ENCODE results near the gene UBAC2.

The UBAC2 gene

DNA sequence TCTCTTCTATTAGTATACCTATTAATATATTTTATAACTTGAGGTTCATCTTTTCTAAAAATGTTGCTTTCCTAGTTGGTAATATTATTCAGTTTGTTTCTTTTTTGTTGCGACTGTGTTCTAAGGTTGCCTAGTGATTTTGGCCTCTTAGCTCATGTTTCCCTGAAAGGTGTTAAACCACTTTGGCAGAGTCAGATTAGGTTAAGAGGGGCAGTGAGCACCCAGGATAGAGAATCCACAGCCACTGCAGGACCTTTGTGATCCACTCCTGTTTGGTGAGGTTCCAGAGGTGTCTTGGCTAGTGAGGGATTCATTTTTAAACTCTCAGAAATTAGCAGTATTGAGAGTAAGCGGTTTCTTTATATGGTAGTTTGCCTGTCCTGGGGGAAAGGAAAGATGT is 72.5 kb downstream of the UBAC2 start:
- H3K27ac ChIP-seq, result no peak overlapping the region
- TF ChIP-seq ZFX (IDR thresholded peaks at IDR 0.05; ENCODE audit: borderline replicate concordance), result no peak
- TF ChIP-seq, protein P1, sequence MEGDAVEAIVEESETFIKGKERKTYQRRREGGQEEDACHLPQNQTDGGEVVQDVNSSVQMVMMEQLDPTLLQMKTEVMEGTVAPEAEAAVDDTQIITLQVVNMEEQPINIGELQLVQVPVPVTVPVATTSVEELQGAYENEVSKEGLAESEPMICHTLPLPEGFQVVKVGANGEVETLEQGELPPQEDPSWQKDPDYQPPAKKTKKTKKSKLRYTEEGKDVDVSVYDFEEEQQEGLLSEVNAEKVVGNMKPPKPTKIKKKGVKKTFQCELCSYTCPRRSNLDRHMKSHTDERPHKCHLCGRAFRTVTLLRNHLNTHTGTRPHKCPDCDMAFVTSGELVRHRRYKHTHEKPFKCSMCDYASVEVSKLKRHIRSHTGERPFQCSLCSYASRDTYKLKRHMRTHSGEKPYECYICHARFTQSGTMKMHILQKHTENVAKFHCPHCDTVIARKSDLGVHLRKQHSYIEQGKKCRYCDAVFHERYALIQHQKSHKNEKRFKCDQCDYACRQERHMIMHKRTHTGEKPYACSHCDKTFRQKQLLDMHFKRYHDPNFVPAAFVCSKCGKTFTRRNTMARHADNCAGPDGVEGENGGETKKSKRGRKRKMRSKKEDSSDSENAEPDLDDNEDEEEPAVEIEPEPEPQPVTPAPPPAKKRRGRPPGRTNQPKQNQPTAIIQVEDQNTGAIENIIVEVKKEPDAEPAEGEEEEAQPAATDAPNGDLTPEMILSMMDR (IDR thresholded peaks at IDR 0.05), result no peak

DNA sequence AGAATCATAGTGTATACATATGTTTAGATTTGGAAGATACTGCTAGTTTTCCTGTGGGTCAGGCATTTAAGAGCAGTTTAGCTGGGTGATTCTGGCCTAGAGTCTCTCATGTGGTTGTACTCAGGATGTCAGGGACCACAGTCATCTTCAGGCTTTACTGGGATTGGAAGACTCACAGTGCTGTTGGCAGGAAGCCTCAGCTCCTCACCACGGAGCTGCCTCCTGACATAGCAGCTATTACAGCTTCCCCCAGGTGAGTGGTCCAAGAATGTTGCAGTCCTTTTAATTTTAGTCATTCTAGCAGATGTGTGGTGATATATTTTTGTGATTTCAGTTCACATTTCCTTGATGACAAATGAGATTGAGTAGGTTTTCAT is 74.4 kb downstream of the UBAC2 start:
- H3K27ac ChIP-seq, result no peak overlapping the region
- TF ChIP-seq, protein P1 (IDR thresholded peaks at IDR 0.05), result no peak
- no peak for TF ChIP-seq ZFX (IDR thresholded peaks at IDR 0.05; ENCODE audit: borderline replicate concordance)

DNA sequence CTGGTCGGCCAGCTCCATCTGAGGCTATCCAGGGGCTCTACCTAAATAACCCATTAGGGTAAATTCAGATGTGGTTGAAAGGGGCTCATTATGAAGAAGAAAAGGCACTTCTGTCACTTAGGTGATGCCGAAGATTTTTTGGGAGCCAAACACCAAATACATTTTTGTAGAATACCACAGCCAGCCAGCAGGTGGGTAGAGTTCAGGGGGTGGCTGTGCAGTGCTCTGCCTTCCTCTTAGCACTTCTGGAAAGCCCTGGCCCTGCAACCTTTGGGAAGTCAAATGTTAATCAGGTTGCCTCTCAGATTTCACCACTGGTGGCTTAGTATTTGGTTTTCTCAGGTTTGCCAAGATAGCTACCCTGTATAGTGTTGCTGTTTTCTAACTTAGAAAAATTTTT is 76.1 kb downstream of the UBAC2 start:
- TF ChIP-seq, protein P1 (IDR thresholded peaks at IDR 0.05), result no peak
- H3K27ac ChIP-seq, result no peak overlapping the region

DNA sequence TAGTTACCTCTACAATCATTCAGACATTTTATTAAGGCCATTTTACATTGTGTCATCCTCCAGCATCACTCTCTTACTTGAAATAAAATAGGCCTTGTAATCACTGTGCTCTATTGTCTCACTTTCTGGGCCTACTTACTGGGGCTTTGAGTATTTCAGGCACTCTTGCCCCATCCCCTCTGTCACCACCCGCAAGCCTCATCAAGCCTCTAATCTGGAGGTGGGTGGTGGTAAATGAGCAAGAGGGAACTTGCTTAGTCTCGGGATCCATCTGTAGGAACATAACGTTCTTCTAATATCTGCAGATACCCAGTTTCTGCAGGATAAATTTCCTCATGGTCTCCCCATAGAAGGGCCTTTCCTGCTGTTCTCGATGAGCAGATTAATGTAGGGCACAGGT is 77.0 kb downstream of the UBAC2 start:
- no peak overlapping the region for H3K27ac ChIP-seq

DNA sequence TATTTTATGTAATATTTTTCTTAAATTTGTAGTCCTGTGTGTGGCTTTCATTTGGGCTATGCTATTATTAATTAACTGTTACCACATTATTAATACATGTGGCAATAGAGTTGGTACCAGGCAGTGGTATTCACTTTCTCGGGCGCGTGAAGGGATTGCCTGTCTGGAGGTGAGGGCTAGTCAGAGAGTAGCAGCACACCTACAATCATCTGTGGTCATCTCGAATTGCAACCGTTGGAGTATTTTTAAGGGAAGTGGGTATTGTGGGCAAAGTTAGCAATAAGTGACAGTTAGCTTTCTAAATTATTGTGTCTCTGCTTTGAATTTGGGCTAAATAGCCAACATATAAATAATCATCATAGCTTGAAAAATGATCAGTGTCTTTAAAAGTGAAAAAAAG is 77.5 kb downstream of the UBAC2 start:
- TF ChIP-seq ZFX (IDR thresholded peaks at IDR 0.05; ENCODE audit: borderline replicate concordance), result no peak
- TF ChIP-seq, protein P1 (IDR thresholded peaks at IDR 0.05), result no peak
- no peak overlapping the region for H3K27ac ChIP-seq

More for the DNA sequence above, 77.0 kb downstream of the UBAC2 start:
- no peak for TF ChIP-seq ZFX (IDR thresholded peaks at IDR 0.05; ENCODE audit: borderline replicate concordance)
- TF ChIP-seq, protein P1 (IDR thresholded peaks at IDR 0.05), result no peak

DNA sequence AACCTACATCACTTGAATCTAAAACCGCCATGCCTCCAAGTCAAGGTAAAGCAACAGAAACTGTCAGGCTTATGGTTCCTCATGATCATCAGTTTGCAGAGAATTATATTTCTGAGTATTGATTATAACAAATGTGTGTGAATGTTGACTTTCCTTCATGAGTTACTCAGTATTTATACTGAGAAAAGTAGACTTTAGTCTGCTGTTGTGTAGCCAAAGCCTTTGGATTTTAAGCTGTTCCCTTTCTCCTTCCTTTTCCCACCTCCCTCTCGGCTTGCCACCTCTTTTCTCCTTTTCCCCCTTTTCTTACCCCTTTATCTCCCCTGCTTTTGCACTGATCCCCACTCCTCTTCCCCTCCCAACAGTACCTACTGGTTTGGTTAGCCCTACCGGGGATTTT is 78.2 kb downstream of the UBAC2 start:
- TF ChIP-seq ZFX (IDR thresholded peaks at IDR 0.05; ENCODE audit: borderline replicate concordance), result no peak
- TF ChIP-seq, protein P1 (IDR thresholded peaks at IDR 0.05), result no peak
- no peak overlapping the region for H3K27ac ChIP-seq

DNA sequence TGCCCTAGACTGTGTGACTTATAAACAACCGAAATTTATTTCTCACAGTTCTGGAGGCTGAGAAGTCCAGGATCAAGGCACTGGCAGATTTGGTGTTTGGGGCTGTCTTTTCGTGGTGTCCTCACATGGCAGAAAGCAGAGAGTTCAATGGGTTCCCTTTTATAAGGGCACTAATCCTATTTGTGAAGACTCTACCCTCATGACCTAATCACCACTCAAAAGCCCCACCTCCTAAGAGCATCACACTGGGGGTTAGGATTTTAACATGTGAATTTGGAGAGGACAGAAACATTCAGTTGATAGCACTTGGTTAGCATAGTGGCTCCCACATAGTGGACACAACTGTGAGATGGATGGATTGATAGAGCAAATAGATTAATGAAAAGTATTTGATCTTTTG is 79.0 kb downstream of the UBAC2 start:
- TF ChIP-seq, protein P1 (IDR thresholded peaks at IDR 0.05), result no peak
- no peak for TF ChIP-seq ZFX (IDR thresholded peaks at IDR 0.05; ENCODE audit: borderline replicate concordance)
- H3K27ac ChIP-seq, result no peak overlapping the region
